ENCODE data around the gene BMPR1B. TPM values are rescaled to one million over a fixed set of nuclear protein-coding genes. Genes with fewer than 3 reads are reported as not detected.
A peak's percentile ranks its signal among the peaks of the same experiment; 100 is the strongest.

The BMPR1B gene
- total RNA-seq, 1 experiment from 2014 or later: not detected

- no TSS peak for BruUV-seq (replicated peaks)
- ChIA-PET RAD21 (ENCODE audit: low non-redundant PET in 1 of 2, low total read pairs in 2 of 2, uncharacterized antibody in 2 of 2, unreplicated experiment in 2 of 2) (no interaction called here), CTCF (no interaction called here), POLR2A (no interaction called here)
- Histone ChIP-seq H3K27me3 (ENCODE audit: insufficient read depth, low read length) (no peaks in the 10 kb centered on the region), H3K27ac (ENCODE audit: low read depth, low read length) (no peak overlapping the region), H4K20me1 (ENCODE audit: insufficient read depth) (no peaks in the 10 kb centered on the region), H3K9ac (ENCODE audit: low read length) (no peak overlapping the region), H3K4me3 (replicated peaks in 1 of 2; ENCODE audit: low read depth in 1 of 2, low read length in 2 of 2) (no peak overlapping the region), H3K4me2 (ENCODE audit: low read length) (no peak overlapping the region), H3K4me1 (ENCODE audit: control insufficient read depth in 1 of 2, insufficient read depth in 2 of 2, low read length in 2 of 2) (no peaks in the 10 kb centered on the region), H3K36me3 (ENCODE audit: control insufficient read depth in 1 of 2, insufficient read depth in 2 of 2, low read length in 2 of 2) (no peaks in the 10 kb centered on the region), H3K79me2 (ENCODE audit: insufficient read depth, low read length) (no peaks in the 10 kb centered on the region), H3K9me2 (ENCODE audit: insufficient read depth) (no peaks in the 10 kb centered on the region), H2AFZ (ENCODE audit: low read depth, low read length, poor library complexity, severe bottlenecking) (peak overlapping the region; percentile 49), H3K9me3 (ENCODE audit: control insufficient read depth in 1 of 2, insufficient read depth in 1 of 2, low read depth in 1 of 2, low read length in 2 of 2) (no peaks in the 10 kb centered on the region)
- no peak for TF ChIP-seq MAX (IDR thresholded peaks at IDR 0.05)
- no peak for ATAC-seq
- intact Hi-C loops (cut with micrococcal nuclease): no loop called here
- DNase-seq (ENCODE audit: low read depth, low spot score): no peak
Measured at GRCh38 chr4:95027905-95028618, 270.3 kb downstream of the BMPR1B start.

- ATAC-seq: no peak
- ChIA-PET RAD21 (ENCODE audit: low non-redundant PET in 1 of 2, low total read pairs in 2 of 2, uncharacterized antibody in 2 of 2, unreplicated experiment in 2 of 2) (no interaction called here), POLR2A (no interaction called here), CTCF (no interaction called here)
- no peaks in the 10 kb centered on the region for H3K9me3 ChIP-seq (ENCODE audit: control insufficient read depth in 1 of 2, insufficient read depth in 1 of 2, low read depth in 1 of 2, low read length in 2 of 2)
- no peaks in the 10 kb centered on the region for H3K4me1 ChIP-seq (ENCODE audit: control insufficient read depth in 1 of 2, insufficient read depth in 2 of 2, low read length in 2 of 2)
- no peak overlapping the region for H3K4me3 ChIP-seq (replicated peaks in 1 of 2; ENCODE audit: low read depth in 1 of 2, low read length in 2 of 2)
- no peak overlapping the region for H3K4me2 ChIP-seq (ENCODE audit: low read length)
- H3K9me2 ChIP-seq (ENCODE audit: insufficient read depth): no peaks in the 10 kb centered on the region
- no peaks in the 10 kb centered on the region for H3K27me3 ChIP-seq (ENCODE audit: insufficient read depth, low read length)
- no TSS peak for BruUV-seq (replicated peaks)
- no peak overlapping the region for H2AFZ ChIP-seq (ENCODE audit: low read depth, low read length, poor library complexity, severe bottlenecking)
- intact Hi-C loops (cut with micrococcal nuclease): no loop called here
- H3K9ac ChIP-seq (ENCODE audit: low read length): no peak overlapping the region
- no peak overlapping the region for H3K27ac ChIP-seq (ENCODE audit: low read depth, low read length)
- H3K36me3 ChIP-seq (ENCODE audit: control insufficient read depth in 1 of 2, insufficient read depth in 2 of 2, low read length in 2 of 2): no peaks in the 10 kb centered on the region
- H4K20me1 ChIP-seq (ENCODE audit: insufficient read depth): no peaks in the 10 kb centered on the region
- H3K79me2 ChIP-seq (ENCODE audit: insufficient read depth, low read length): no peaks in the 10 kb centered on the region
- no peak for DNase-seq (ENCODE audit: low read depth, low spot score)
- TF ChIP-seq SRF (IDR thresholded peaks at IDR 0.05; ENCODE audit: low read depth) (no peak), CBX3 (IDR thresholded peaks at IDR 0.05; ENCODE audit: low read depth) (no peak), ATF3 (IDR thresholded peaks at IDR 0.05) (no peak), POLR2AphosphoS5 (IDR thresholded peaks at IDR 0.05; ENCODE audit: low read depth, low read length) (no peak), FOSL1 (IDR thresholded peaks at IDR 0.05; ENCODE audit: low read depth) (no peak), SIN3A (IDR thresholded peaks at IDR 0.05; ENCODE audit: low read depth) (no peak), EZH2 (IDR thresholded peaks at IDR 0.05) (no peak), ZBTB33 (IDR thresholded peaks at IDR 0.05; ENCODE audit: extremely low read depth, insufficient replicate concordance, low read length) (no peak), ZNF274 (IDR thresholded peaks at IDR 0.05; ENCODE audit: low read depth, low read length) (no peak), YY1 (IDR thresholded peaks at IDR 0.05; ENCODE audit: extremely low read depth, insufficient replicate concordance, low read depth, low read length) (no peak), ZFX (IDR thresholded peaks at IDR 0.05) (no peak), CTCF (IDR thresholded peaks at IDR 0.05 in 2 of 3, conservative IDR thresholded peaks at IDR 0.05 in 1 of 3; ENCODE audit: borderline replicate concordance in 1 of 3, insufficient read depth in 1 of 3, low read depth in 2 of 3, low read length in 2 of 3) (no peak), CEBPB (IDR thresholded peaks at IDR 0.05; ENCODE audit: low read depth) (no peak), SP1 (IDR thresholded peaks at IDR 0.05; ENCODE audit: low read depth) (no peak), EZH2phosphoT487 (IDR thresholded peaks at IDR 0.05; ENCODE audit: borderline replicate concordance) (no peak), EGR1 (IDR thresholded peaks at IDR 0.05; ENCODE audit: low read depth) (no peak), JUND (IDR thresholded peaks at IDR 0.05) (no peak), ELF1 (IDR thresholded peaks at IDR 0.05; ENCODE audit: borderline replicate concordance, low read depth) (no peak)
Measured at GRCh38 chr4:95038791-95039190, 281.0 kb downstream of the BMPR1B start.

Measured in HCT116 (cell line).